ENCODE results near the gene RPS27. TPM values are rescaled to one million over a fixed set of nuclear protein-coding genes. Genes with fewer than 3 reads are reported as not detected.

Gene RPS27
- polyA plus RNA-seq, 3 donors = 4,186 to 7,443 (median 4,309) TPM

- Histone ChIP-seq H2AFZ (ENCODE audit: insufficient read depth, low read depth, low read length, poor library complexity, severe bottlenecking) (peak within 1 kb of the TSS; percentile 68), H3K9ac (ENCODE audit: insufficient read depth, low read length, poor library complexity, severe bottlenecking) (peak within 1 kb of the TSS; percentile 76), H3K27me3 (ENCODE audit: control insufficient read depth in 2 of 2, insufficient read depth in 2 of 2, low read length in 2 of 2) (no peaks in the 10 kb centered on the region), H3K9me3 (replicated peaks in 1 of 2; ENCODE audit: control insufficient read depth in 1 of 2, insufficient read depth in 1 of 2, low read length in 2 of 2) (no peaks in the 10 kb centered on the region), H3K79me2 (ENCODE audit: insufficient read depth, low read length) (peaks cover 84% of the 10 kb centered on the region), H3K4me3 (replicated peaks in 1 of 3; ENCODE audit: low read depth in 2 of 3, low read length in 3 of 3) (peak within 1 kb of the TSS; percentile 84 to 97 (median 89)), H3K36me3 (replicated peaks in 1 of 2; ENCODE audit: control insufficient read depth in 1 of 2, insufficient read depth in 2 of 2, low read length in 2 of 2) (peaks cover 27 to 46% of the 10 kb centered on the region in 2 donors), H3K4me1 (ENCODE audit: control insufficient read depth in 1 of 2, insufficient read depth in 2 of 2, low read length in 2 of 2) (peaks cover 51 to 63% of the 10 kb centered on the region in 2 donors), H3K4me2 (replicated peaks; ENCODE audit: extremely low read depth, low read length, poor library complexity, severe bottlenecking) (peak within 1 kb of the TSS; percentile 98), H3K27ac (ENCODE audit: low read depth in 1 of 2, low read length in 2 of 2) (peak within 1 kb of the TSS; percentile 57 to 87), H4K20me1 (ENCODE audit: insufficient read depth, low read length) (peaks cover 61% of the 10 kb centered on the region)
- H3K4me3 Mint-ChIP-seq = peak within 1 kb of the TSS; percentile 98
- WGBS (ENCODE audit: insufficient coverage) = under 1% methylated on average over 72 of the region's 75 CpGs
- peaks cover 0 to 1% (median 0%) of the 10 kb centered on the region in 3 donors for H3K27me3 Mint-ChIP-seq (ENCODE audit: low read depth in 3 of 3)
- H3K9me3 Mint-ChIP-seq = peaks cover 0 to 4% (median 0%) of the 10 kb centered on the region in 7 donors
- intact Hi-C loops (cut with micrococcal nuclease) = loop anchor here in 1 of 2 donors (5.0 kb wide), 1 partner anchor 36 kb away; the partner anchor contains the start of gene GATAD2B
- H3K36me3 Mint-ChIP-seq = peaks cover 32 to 50% of the 10 kb centered on the region in 2 donors
- peak within 1 kb of the TSS; percentile 92 to 98 (median 94) for H3K27ac Mint-ChIP-seq
- TF ChIP-seq CTCF (IDR thresholded peaks at IDR 0.05) = no peak
- peaks cover 61% of the 10 kb centered on the region for H3K4me1 Mint-ChIP-seq
- DNase-seq = peak; percentile 94 to 96 (median 96)
Observed at GRCh38 chr1:153958111-153958960, 32.2 kb upstream of the RPS27 start, which contains the start of gene CRTC2. Gene CRTC2, minus strand, starts transcription at chr1:153958612. Its CDS starts 115 bp downstream, at chr1:153958497.

GRCh38 chr1:153958961-153959260, 31.7 kb upstream of the RPS27 start:
- H3K36me3 ChIP-seq (replicated peaks in 1 of 2; ENCODE audit: control insufficient read depth in 1 of 2, insufficient read depth in 2 of 2, low read length in 2 of 2) = peaks cover 21 to 40% of the 10 kb centered on the region in 2 donors
- DNase-seq = no peak
- peak overlapping the region in 1 of 3 experiments; percentile 97 for H3K4me3 ChIP-seq (replicated peaks in 1 of 3; ENCODE audit: low read depth in 2 of 3, low read length in 3 of 3)
- peak overlapping the region; percentile 7 to 87 for H3K27ac ChIP-seq (ENCODE audit: low read depth in 1 of 2, low read length in 2 of 2)
- Mint-ChIP-seq H3K27me3 (ENCODE audit: low read depth in 3 of 3) (peaks cover 0 to 1% (median 0%) of the 10 kb centered on the region in 3 donors), H3K27ac (peak overlapping the region; percentile 92 to 98 (median 94)), H3K4me1 (peaks cover 61% of the 10 kb centered on the region), H3K36me3 (peaks cover 27 to 44% of the 10 kb centered on the region in 2 donors), H3K4me3 (peak overlapping the region; percentile 98), H3K9me3 (peaks cover 0 to 4% (median 0%) of the 10 kb centered on the region in 7 donors)
- peaks cover 55% of the 10 kb centered on the region for H4K20me1 ChIP-seq (ENCODE audit: insufficient read depth, low read length)
- H2AFZ ChIP-seq (ENCODE audit: insufficient read depth, low read depth, low read length, poor library complexity, severe bottlenecking) = no peak overlapping the region
- no peaks in the 10 kb centered on the region for H3K27me3 ChIP-seq (ENCODE audit: control insufficient read depth in 2 of 2, insufficient read depth in 2 of 2, low read length in 2 of 2)
- H3K9ac ChIP-seq (ENCODE audit: insufficient read depth, low read length, poor library complexity, severe bottlenecking) = no peak overlapping the region
- H3K4me2 ChIP-seq (replicated peaks; ENCODE audit: extremely low read depth, low read length, poor library complexity, severe bottlenecking) = peak overlapping the region; percentile 98
- peaks cover 54 to 69% of the 10 kb centered on the region in 2 donors for H3K4me1 ChIP-seq (ENCODE audit: control insufficient read depth in 1 of 2, insufficient read depth in 2 of 2, low read length in 2 of 2)
- no CpG with 5 or more reads among the region's 4 CpGs for WGBS (ENCODE audit: insufficient coverage)
- TF ChIP-seq CTCF (IDR thresholded peaks at IDR 0.05) = no peak
- intact Hi-C loops (cut with micrococcal nuclease) = loop anchor here in 1 of 2 donors (5.0 kb wide), 1 partner anchor 37 kb away; the partner anchor contains the start of gene GATAD2B
- H3K9me3 ChIP-seq (replicated peaks in 1 of 2; ENCODE audit: control insufficient read depth in 1 of 2, insufficient read depth in 1 of 2, low read length in 2 of 2) = no peaks in the 10 kb centered on the region
- H3K79me2 ChIP-seq (ENCODE audit: insufficient read depth, low read length) = peaks cover 84% of the 10 kb centered on the region

All from CD14-positive monocyte (primary cell).